DMS53 (cell line): ENCODE measurements around the gene DLX5.
A peak's percentile ranks its signal among the peaks of the same experiment; 100 is the strongest.

Experiments used
- DNase-seq: peaks from one replicate; lab custom pipeline; 2025; lab: John Stamatoyannopoulos, UW

DLX5 gene

GRCh38 chr7:97018126-97018601 is 6.5 kb downstream of the DLX5 start:
- peak; percentile 35 for DNase-seq

- peak; percentile 50 for DNase-seq
These were observed 7.2 kb downstream of the DLX5 start for GRCh38 chr7:97017192-97018125.

GRCh38 chr7:97016381-97017191 is 8.0 kb downstream of the DLX5 start:
- peak; percentile 89 for DNase-seq

- DNase-seq = peak; percentile 63
These were observed 8.8 kb downstream of the DLX5 start for GRCh38 chr7:97015756-97016380.

- no peak for DNase-seq
These were observed 9.4 kb downstream of the DLX5 start for GRCh38 chr7:97015279-97015678.

- no peak for DNase-seq
These were observed 10.4 kb downstream of the DLX5 start for GRCh38 chr7:97014145-97014750.

GRCh38 chr7:97013845-97014134 is 10.8 kb downstream of the DLX5 start:
- DNase-seq = no peak

- no peak for DNase-seq
These were observed 11.3 kb downstream of the DLX5 start for GRCh38 chr7:97013134-97013844.

- DNase-seq = no peak
These were observed 12.1 kb downstream of the DLX5 start for GRCh38 chr7:97012365-97013133.

GRCh38 chr7:97011536-97012364 is 12.9 kb downstream of the DLX5 start:
- no peak for DNase-seq

- DNase-seq = no peak
These were observed 13.5 kb downstream of the DLX5 start for GRCh38 chr7:97011104-97011503.

- no peak for DNase-seq
These were observed 14.6 kb downstream of the DLX5 start for GRCh38 chr7:97009753-97010732.

- no peak for DNase-seq
These were observed 16.2 kb downstream of the DLX5 start for GRCh38 chr7:97008275-97008917.

GRCh38 chr7:97007583-97007861 is 17.1 kb downstream of the DLX5 start:
- DNase-seq = no peak

GRCh38 chr7:97006816-97007582 is 17.6 kb downstream of the DLX5 start:
- peak; percentile 46 for DNase-seq

- DNase-seq = peak; percentile 93
These were observed 18.4 kb downstream of the DLX5 start for GRCh38 chr7:97006055-97006815.
